GM18951 (cell line): ENCODE data around the gene KIF26B.

ENCODE experiments used
- POLR2A ChIP-seq: IDR thresholded peaks from 4 replicates; pipeline ENCODE4 v1.6.1; 2011; ENCODE audit warnings: mild to moderate bottlenecking; ENCODE audit not compliant: insufficient read length, insufficient read depth; ENCODE audit errors: extremely low read depth
- in situ Hi-C: fragments of 300-500 bp; cut with MboI; formaldehyde crosslinking; loops from one replicate; pipeline ENCODE4 v1.12.0; 2022; ENCODE audit warnings: low sequenced_read_pairs, mixed read lengths, inconsistent platforms; ENCODE audit not compliant: unreplicated experiment

KIF26B gene

GRCh38 chr1:245234217-245235081, 79.7 kb downstream of the KIF26B start:
- no peak for TF ChIP-seq POLR2A
- in situ Hi-C loops = no loop called here

GRCh38 chr1:245235156-245235555, 80.4 kb downstream of the KIF26B start:
- no peak for TF ChIP-seq POLR2A
- in situ Hi-C loops = no loop called here

- in situ Hi-C loops = no loop called here
- no peak for TF ChIP-seq POLR2A
Observed at GRCh38 chr1:245240648-245241165, 85.9 kb downstream of the KIF26B start.

GRCh38 chr1:245241526-245242130, 86.8 kb downstream of the KIF26B start:
- TF ChIP-seq POLR2A = no peak
- in situ Hi-C loops = no loop called here

GRCh38 chr1:245242989-245243388, 88.2 kb downstream of the KIF26B start:
- TF ChIP-seq POLR2A = no peak
- in situ Hi-C loops = no loop called here

- TF ChIP-seq POLR2A = no peak
- in situ Hi-C loops = no loop called here
Observed at GRCh38 chr1:245245021-245245667, 90.4 kb downstream of the KIF26B start.

GRCh38 chr1:245246433-245246832, 91.6 kb downstream of the KIF26B start:
- in situ Hi-C loops = no loop called here
- no peak for TF ChIP-seq POLR2A

GRCh38 chr1:245247356-245247755, 92.6 kb downstream of the KIF26B start:
- TF ChIP-seq POLR2A = no peak
- in situ Hi-C loops = no loop called here

GRCh38 chr1:245247801-245248200, 93.0 kb downstream of the KIF26B start:
- in situ Hi-C loops = no loop called here
- no peak for TF ChIP-seq POLR2A

- no peak for TF ChIP-seq POLR2A
- in situ Hi-C loops = no loop called here
Observed at GRCh38 chr1:245248231-245248731, 93.5 kb downstream of the KIF26B start.

- no peak for TF ChIP-seq POLR2A
- in situ Hi-C loops = no loop called here
Observed at GRCh38 chr1:245255783-245256182, 101.0 kb downstream of the KIF26B start.

- TF ChIP-seq POLR2A = no peak
Observed at GRCh38 chr1:245256528-245256927, 101.7 kb downstream of the KIF26B start.

GRCh38 chr1:245258271-245258920, 103.6 kb downstream of the KIF26B start:
- in situ Hi-C loops = no loop called here
- no peak for TF ChIP-seq POLR2A

More at GRCh38 chr1:245256528-245256927, 101.7 kb downstream of the KIF26B start:
- in situ Hi-C loops = no loop called here
